GM19395 (cell line): Measurements from ENCODE around the gene LIN7C.
"Not testable (repeated sequence)": the region's sequence is repeated elsewhere in the genome, so short reads cannot be mapped to it uniquely, and the experiment has no call there.

Source experiments
- ATAC-seq: cut with Tn5 transposase; IDR thresholded peaks from one replicate; pipeline ENCODE4 v1.9.1; 2021; ENCODE audit warnings: mild to moderate bottlenecking, moderate library complexity; ENCODE audit not compliant: unreplicated experiment

The LIN7C gene

GRCh38 chr11:27506200-27507182, at the start of gene LIN7C:
TSS of gene LIN7C (minus strand) at chr11:27506769. CDS start at chr11:27506752, 17 bp downstream.
- ATAC-seq = peak; percentile 97

GRCh38 chr11:27555264-27555663, 48.7 kb upstream of the LIN7C start:
- no peak for ATAC-seq

DNA sequence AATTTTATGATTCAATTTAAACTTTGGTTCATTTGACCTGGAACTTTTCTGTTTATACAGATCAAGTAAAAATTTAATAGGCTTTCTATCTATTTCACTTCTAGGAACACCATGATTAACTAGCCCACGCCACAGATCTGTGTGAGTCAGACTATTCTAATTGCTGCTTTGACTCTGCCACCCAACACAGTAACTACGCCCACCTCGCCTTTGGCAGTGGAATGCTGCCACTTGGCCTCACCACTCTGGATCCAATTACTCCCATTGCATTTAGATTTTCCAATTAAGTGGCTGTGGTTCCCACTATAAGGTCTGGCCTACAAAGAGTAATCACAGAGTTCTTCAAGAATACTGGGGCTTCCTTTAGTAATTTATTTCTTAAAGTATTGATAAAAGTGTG, 46.6 kb upstream of the LIN7C start:
- no peak for ATAC-seq

DNA sequence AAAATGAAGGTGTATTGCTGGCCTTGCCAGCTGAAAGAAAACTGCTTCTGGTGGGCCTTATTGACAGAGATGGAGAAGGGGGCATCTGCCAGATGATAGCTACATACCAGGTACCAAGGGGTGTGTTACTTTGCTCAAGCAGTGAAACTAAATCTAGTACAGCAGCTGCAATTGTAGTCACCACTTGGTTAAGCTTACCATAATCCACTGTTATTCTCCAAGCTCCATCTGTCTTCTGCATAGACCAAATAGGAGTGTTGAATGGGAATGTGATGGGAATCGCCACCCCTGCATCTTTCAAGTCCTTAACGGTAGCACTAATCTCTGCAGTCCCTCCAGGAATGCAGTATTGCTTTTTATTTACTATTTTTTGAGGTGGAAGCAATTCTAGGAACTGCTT, 45.8 kb upstream of the LIN7C start:
- ATAC-seq = no peak

DNA sequence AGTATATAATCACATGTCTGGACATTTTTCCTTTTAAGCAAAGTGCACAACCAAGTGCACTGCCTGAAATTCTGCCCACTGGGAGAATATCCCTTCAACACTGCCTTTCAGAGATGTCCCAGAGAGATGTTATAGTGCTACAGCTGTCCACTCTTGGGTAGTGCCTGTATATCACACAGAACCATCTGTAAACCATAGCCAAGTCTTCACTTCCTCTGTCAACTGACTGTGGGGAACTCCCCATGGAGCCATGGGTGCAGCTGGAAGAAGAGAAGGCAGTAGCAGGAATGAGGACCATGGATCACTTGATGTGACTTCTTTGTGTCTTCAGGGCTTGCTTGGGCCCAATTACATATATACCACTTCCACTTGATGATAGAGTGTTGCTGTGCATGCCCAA, 44.6 kb upstream of the LIN7C start:
- ATAC-seq = no peak

DNA sequence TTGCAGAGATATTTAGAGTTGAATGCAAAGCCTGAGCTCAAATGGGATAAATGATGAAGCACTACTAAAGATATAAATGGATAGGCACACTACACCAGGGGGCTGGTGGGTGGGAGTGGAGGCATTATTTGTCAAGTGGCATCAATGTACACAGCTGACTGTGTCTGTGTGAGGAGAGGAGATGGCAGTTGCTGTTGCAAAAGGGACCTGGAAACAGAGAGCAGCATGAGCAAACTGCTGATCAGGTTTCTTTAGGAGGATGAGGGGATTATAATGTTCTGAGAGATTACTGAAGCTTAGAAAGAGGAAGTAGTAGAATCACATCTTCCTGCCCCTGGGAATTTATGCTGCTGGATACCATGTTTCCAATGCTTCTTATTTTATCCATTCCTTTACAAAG, 39.4 kb upstream of the LIN7C start:
- ATAC-seq = no peak

GRCh38 chr11:27545035-27545434, 38.5 kb upstream of the LIN7C start:
- ATAC-seq = no peak

GRCh38 chr11:27541790-27542189, 35.2 kb upstream of the LIN7C start:
- no peak for ATAC-seq

DNA sequence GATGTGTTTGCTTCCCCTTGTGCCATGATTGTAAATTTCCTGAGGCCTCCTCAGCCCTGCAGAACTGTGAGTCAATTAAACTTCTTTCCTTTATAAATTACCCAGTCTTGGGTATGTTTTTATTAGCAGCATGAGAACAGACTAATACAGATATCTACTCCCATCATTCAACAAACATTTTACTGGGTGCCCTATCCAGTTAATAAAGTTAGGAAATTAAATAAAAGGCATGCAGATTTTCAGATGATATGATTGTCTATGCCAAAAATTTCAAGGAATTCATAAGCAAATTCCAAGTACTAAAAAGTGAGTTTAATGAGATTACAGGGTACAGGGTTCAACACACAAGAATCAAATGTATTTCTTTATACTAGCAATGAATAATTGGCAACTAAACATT, 33.5 kb upstream of the LIN7C start:
- ATAC-seq = no peak

DNA sequence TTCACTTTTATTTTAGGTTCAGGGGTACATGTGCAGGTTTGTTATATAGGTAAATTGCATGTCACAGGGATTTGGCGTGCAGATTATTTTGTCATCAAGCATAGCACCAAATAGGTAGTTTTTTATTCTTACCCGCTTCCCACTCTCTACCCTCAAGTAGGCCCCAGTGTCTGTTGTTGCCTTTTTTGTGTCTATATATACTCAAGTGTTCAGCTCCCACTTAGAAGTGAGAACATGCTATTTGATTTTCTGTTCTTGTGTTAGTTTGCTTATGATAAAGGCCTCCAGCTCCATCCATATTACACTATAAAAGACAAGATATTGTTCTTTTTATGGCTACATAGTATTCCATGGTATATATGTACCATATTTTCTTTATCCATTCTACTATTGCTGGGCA, 28.5 kb upstream of the LIN7C start:
- no peak for ATAC-seq

DNA sequence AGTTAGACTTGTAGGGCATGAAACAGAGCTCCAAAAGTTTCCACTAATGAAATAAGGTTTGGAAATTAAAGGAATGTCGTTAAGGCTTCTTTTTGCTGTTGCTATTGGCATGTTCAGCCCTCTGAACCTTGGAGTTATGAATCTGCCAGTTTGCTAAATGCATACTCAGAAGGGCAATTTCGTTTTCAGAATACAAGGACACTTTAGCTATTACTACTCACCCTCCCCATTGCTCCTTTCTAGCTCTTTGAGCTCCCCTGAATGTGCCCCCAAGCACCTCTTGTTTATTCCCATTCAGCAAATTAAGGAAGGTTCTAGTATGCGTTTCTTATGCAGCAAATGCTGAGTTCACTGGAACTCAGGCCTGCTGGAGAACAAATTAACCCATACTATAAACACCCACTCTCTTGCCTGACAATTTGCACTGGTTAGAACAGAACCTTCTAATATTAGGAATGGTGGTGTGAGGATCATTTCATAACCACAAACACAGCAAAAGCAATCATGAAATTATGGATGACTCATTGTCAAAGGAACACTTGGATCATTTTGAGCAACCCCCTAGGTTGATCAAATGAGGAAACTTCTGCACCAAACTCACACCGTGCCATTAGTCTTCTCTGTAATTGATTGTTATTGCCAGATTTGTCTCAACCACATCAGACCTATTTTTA, 26.2 kb upstream of the LIN7C start:
- no peak for ATAC-seq

DNA sequence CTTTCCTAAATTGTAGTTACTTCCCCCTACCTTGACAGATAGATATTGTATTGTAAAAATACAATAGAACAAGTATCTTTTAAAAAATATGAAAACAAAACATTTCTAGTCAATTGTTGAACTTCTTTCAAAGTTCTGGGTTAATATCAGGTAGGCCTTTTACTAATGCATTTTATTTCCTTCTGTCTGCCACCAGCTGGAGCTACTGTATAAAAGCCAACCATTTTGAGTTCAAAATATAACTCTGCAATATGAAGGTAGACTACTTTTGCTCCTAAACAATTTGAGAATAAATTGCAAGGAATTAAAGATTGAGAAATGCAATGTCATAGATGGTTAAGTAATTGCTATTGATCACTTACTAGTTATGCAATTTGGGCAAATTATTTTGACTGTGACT, 22.1 kb upstream of the LIN7C start:
- ATAC-seq = no peak

GRCh38 chr11:27526535-27526934, 20.0 kb upstream of the LIN7C start:
- ATAC-seq = no peak

- no peak for ATAC-seq
Measured at GRCh38 chr11:27525824-27526516, 19.4 kb upstream of the LIN7C start.

DNA sequence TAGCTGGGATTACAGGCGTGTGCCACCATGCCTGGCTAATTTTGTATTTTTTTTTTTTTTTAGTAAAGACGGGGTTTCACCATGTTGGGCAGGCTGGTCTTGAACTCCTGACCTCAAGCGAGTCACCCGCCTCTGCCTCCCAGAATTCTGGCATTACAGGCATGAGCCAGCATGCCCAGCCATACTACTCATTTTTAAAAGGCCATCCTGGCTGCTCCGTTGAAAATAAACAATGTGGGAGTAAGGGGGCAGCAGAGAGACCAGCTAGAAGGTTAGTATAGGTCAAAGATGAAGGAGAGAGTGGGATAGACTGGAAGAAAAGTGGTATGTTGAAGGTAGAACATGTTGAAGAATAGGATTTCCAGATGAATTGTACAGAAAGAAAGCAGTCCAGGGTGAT, 17.6 kb upstream of the LIN7C start:
- ATAC-seq = no peak

- ATAC-seq = no peak
Measured at GRCh38 chr11:27520226-27520625, 13.7 kb upstream of the LIN7C start.

DNA sequence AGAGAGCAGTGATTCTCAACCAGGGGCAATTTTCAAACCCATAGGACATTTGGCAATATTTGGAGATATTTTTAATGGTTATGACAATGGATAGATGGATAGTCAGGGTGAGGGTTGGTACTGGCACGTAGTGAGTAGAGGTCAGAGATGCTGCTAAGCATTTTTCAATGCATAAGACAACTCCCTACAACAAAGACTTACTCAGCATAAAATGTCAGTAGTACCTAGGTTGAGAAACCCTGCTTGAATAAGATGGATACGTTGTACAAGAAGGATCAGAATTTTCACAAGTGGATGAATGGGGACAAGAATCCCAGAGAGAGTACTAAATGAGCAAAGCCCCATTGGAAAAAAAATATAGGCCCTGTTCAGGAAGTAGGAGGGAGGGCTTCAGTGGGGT, 11.9 kb upstream of the LIN7C start:
- no peak for ATAC-seq

GRCh38 chr11:27517490-27517889, 10.9 kb upstream of the LIN7C start:
- ATAC-seq = not testable (repeated sequence)

DNA sequence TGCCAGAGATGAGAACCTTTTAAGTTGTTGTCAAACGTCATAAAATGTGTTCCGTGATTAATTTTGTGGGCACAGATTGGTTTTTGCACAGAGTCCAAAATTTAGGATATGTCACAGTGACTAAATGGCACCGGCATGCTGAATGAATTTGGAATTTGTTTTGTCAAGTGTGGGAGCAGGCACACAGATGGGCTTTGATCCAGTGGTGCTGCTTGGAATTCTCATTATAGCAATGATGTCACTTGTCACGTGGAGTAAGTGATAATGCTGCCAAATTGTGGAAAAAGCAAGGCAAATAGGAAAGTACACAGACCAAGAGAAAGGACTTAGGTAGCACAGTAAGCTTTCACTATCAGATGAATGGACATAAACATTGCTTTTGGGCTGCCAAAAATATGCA, 8.0 kb upstream of the LIN7C start:
- no peak for ATAC-seq

DNA sequence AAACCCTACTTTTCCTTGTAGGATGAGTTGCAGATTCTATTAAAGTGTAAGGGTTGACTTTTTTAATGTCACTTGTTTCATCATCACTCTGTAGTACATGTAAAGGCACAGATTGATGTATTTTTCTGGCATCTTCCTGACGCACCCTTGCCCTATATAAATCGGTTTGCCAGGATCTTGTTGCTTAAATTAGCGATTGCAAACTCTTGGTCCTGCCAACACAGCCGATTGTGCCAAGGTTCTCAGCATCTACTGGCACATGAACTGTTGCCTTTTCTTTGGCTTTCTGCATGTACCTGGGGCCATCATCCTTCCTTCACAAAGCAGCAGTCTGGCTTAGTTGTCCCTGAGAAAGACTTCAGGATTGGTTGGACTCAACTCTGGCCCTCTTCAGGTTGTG, 7.5 kb upstream of the LIN7C start:
- ATAC-seq = no peak

DNA sequence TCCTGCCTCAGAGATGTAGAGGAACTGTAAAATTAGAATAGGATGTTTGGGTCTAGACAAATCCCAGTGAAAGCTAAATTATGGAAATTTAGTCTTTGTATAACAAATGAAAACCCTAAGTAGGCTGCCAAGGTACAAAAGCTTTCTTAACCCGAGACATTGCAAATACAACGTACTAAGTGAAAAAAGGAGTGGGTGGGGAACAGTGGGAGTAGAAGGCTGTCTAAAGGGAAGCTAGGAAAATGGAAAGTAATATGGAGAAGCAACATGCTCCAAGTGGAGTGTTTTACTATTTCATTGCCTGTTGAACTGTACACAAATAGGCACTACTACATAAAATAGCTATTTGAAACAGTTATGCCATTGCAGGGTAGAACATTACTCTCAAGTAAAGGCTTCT, 6.8 kb upstream of the LIN7C start:
- no peak for ATAC-seq

DNA sequence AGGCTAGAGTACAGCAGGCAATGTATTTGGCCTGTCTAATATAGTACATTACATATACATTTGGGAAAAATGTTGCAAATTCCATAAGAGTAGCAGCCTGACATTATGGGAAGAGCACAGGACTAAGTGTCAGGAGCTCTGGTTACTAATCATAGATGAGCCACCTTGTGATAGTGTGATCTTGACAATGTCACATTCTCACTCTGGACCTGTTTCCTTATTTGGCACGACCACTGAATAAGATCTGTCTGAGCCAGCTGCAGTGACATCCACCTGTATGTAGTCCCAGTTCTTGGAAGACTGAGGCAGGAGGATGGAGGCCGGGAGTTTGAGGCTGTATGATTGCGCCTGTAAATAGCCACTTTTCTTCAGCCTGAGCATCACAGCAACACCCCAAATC, 5.7 kb upstream of the LIN7C start:
- ATAC-seq = no peak
